HG03378 (cell line): ENCODE measurements around the gene MARS2.
"Not testable (repeated sequence)": the region's sequence is repeated elsewhere in the genome, so short reads cannot be mapped to it uniquely, and the experiment has no call there.

ENCODE experiments used
- ATAC-seq: cut with Tn5 transposase; IDR thresholded peaks from one replicate; pipeline ENCODE4 v1.9.1; 2021; ENCODE audit warnings: mild to moderate bottlenecking, moderate library complexity; ENCODE audit not compliant: unreplicated experiment

Gene MARS2

GRCh38 chr2:197705121-197705911 is at the start of gene MARS2:
TSS of gene MARS2 (plus strand) at chr2:197705369. CDS start at chr2:197705406, 37 bp downstream.
- peak; percentile 68 for ATAC-seq

- ATAC-seq: no peak
Observed at GRCh38 chr2:197657562-197657961, 47.6 kb upstream of the MARS2 start.

GRCh38 chr2:197661626-197662025 is 43.5 kb upstream of the MARS2 start:
- no peak for ATAC-seq

- no peak for ATAC-seq
Observed at GRCh38 chr2:197666277-197666676, 38.9 kb upstream of the MARS2 start.

- ATAC-seq: no peak
Observed at GRCh38 chr2:197668296-197668695, 36.9 kb upstream of the MARS2 start.

GRCh38 chr2:197669077-197669476 is 36.1 kb upstream of the MARS2 start:
- no peak for ATAC-seq

- no peak for ATAC-seq
Observed at GRCh38 chr2:197672371-197672893, 32.7 kb upstream of the MARS2 start.

GRCh38 chr2:197673106-197673505 is 32.1 kb upstream of the MARS2 start:
- ATAC-seq: no peak

- no peak for ATAC-seq
Observed at GRCh38 chr2:197673606-197674005, 31.6 kb upstream of the MARS2 start.

- ATAC-seq: no peak
Observed at GRCh38 chr2:197674060-197674459, 31.1 kb upstream of the MARS2 start.

- no peak for ATAC-seq
Observed at GRCh38 chr2:197674591-197674990, 30.6 kb upstream of the MARS2 start.

GRCh38 chr2:197675246-197675645 is 29.9 kb upstream of the MARS2 start, which contains the start of gene RFTN2:
TSS of gene RFTN2 (minus strand) at chr2:197675587. CDS start at chr2:197675458, 129 bp downstream.
- ATAC-seq: no peak

- ATAC-seq: no peak
Observed at GRCh38 chr2:197675711-197676188, 29.4 kb upstream of the MARS2 start.

GRCh38 chr2:197677056-197677455 is 28.1 kb upstream of the MARS2 start:
- no peak for ATAC-seq

GRCh38 chr2:197677483-197677882 is 27.7 kb upstream of the MARS2 start:
- no peak for ATAC-seq

- ATAC-seq: not testable (repeated sequence)
Observed at GRCh38 chr2:197695206-197695605, 10.0 kb upstream of the MARS2 start.

GRCh38 chr2:197695971-197696370 is 9.2 kb upstream of the MARS2 start:
- ATAC-seq: not testable (repeated sequence)

GRCh38 chr2:197696571-197696970 is 8.6 kb upstream of the MARS2 start:
- ATAC-seq: not testable (repeated sequence)

GRCh38 chr2:197699724-197700123 is 5.4 kb upstream of the MARS2 start:
- ATAC-seq: not testable (repeated sequence)

GRCh38 chr2:197700960-197701359 is 4.2 kb upstream of the MARS2 start:
- no peak for ATAC-seq

GRCh38 chr2:197704434-197705120 is 592 bp upstream of the MARS2 start:
- peak; percentile 41 for ATAC-seq
